ENCODE data around the gene TLE1. TPM values are rescaled to one million over a fixed set of nuclear protein-coding genes. Genes with fewer than 3 reads are reported as not detected.

Gene TLE1
- total RNA-seq, 1 experiment from 2014 or later = 49.0 TPM

- Histone ChIP-seq H2AFZ (ENCODE audit: low read length) (no peak overlapping the region), H3F3A (ENCODE audit: low read length, unreplicated experiment) (no peaks in the 10 kb centered on the region), H3K79me2 (ENCODE audit: low read length) (peaks cover 93% of the 10 kb centered on the region), H3K9me2 (replicated peaks; ENCODE audit: low read length) (no peaks in the 10 kb centered on the region), H3K9me3 (ENCODE audit: low read length) (no peaks in the 10 kb centered on the region), H3K27ac (ENCODE audit: low read length) (no peak overlapping the region), H3K27me3 (ENCODE audit: low read length) (no peaks in the 10 kb centered on the region), H3K4me3 (ENCODE audit: low read length) (no peak overlapping the region), H3K4me1 (ENCODE audit: insufficient read depth, low read length) (peaks cover 4% of the 10 kb centered on the region; the same call in 1 of the 2 replicates), H4K20me1 (ENCODE audit: low read length) (0 out of 2 replicates have a peak, but pooled peaks cover 4% of the 10 kb centered on the region), H3K4me2 (ENCODE audit: low read length) (no peak overlapping the region), H3K9ac (ENCODE audit: low read length) (no peak overlapping the region), H3K36me3 (ENCODE audit: low read depth, low read length) (peaks cover 36% of the 10 kb centered on the region)
- ATAC-seq = no peak
- POLR2A ChIA-PET (ENCODE audit: unreplicated experiment) = no interaction called here
- intact Hi-C loops (cut with micrococcal nuclease) = no loop called here
- no peak for DNase-seq
- TF ChIP-seq CTCF (conservative IDR thresholded peaks at IDR 0.05; ENCODE audit: low read depth, low read length) (no peak), EZH2 (IDR thresholded peaks at IDR 0.05; ENCODE audit: low read length, unreplicated experiment) (no peak), EZH2phosphoT487 (IDR thresholded peaks at IDR 0.05; ENCODE audit: borderline replicate concordance, low read length) (no peak)
- CTCF ChIA-PET = no interaction called here
- BruUV-seq (replicated peaks) = no TSS peak
Observed at GRCh38 chr9:81676395-81676794, 13.0 kb downstream of the TLE1 start.

GRCh38 chr9:81673310-81673709 is 16.0 kb downstream of the TLE1 start:
- Histone ChIP-seq H3K4me1 (ENCODE audit: insufficient read depth, low read length) (peaks cover 4% of the 10 kb centered on the region; the same call in 1 of the 2 replicates), H3F3A (ENCODE audit: low read length, unreplicated experiment) (no peaks in the 10 kb centered on the region), H3K27ac (ENCODE audit: low read length) (no peak overlapping the region), H3K9me3 (ENCODE audit: low read length) (no peaks in the 10 kb centered on the region), H3K27me3 (ENCODE audit: low read length) (no peaks in the 10 kb centered on the region), H3K9me2 (replicated peaks; ENCODE audit: low read length) (no peaks in the 10 kb centered on the region), H4K20me1 (ENCODE audit: low read length) (no peaks in the 10 kb centered on the region), H2AFZ (ENCODE audit: low read length) (no peak overlapping the region), H3K4me2 (ENCODE audit: low read length) (no peak overlapping the region), H3K79me2 (ENCODE audit: low read length) (peaks cover 90% of the 10 kb centered on the region), H3K4me3 (ENCODE audit: low read length) (no peak overlapping the region), H3K36me3 (ENCODE audit: low read depth, low read length) (peaks cover 25% of the 10 kb centered on the region), H3K9ac (ENCODE audit: low read length) (no peak overlapping the region)
- ChIA-PET CTCF (interaction anchor here (0.9 kb wide), 1 partner anchor 14 kb away, joined by 3 read pairs; no protein-coding TSS in a partner anchor), POLR2A (ENCODE audit: unreplicated experiment) (no interaction called here)
- TF ChIP-seq EZH2phosphoT487 (IDR thresholded peaks at IDR 0.05; ENCODE audit: borderline replicate concordance, low read length) (no peak), CTCF (conservative IDR thresholded peaks at IDR 0.05; ENCODE audit: low read depth, low read length) (0 out of 2 replicates have a peak, but pooled peaks have one; percentile 11)
- no peak for DNase-seq
- no TSS peak for BruUV-seq (replicated peaks)
- intact Hi-C loops (cut with micrococcal nuclease) = no loop called here
- ATAC-seq = no peak

- Histone ChIP-seq H3K9me3 (ENCODE audit: low read length) (no peaks in the 10 kb centered on the region), H3K4me3 (ENCODE audit: low read length) (no peak overlapping the region), H3K4me2 (ENCODE audit: low read length) (no peak overlapping the region), H2AFZ (ENCODE audit: low read length) (no peak overlapping the region), H3K9me2 (replicated peaks; ENCODE audit: low read length) (no peaks in the 10 kb centered on the region), H3K4me1 (ENCODE audit: insufficient read depth, low read length) (no peaks in the 10 kb centered on the region), H3F3A (ENCODE audit: low read length, unreplicated experiment) (no peaks in the 10 kb centered on the region), H3K27ac (ENCODE audit: low read length) (no peak overlapping the region), H3K79me2 (ENCODE audit: low read length) (peaks cover 91% of the 10 kb centered on the region), H3K9ac (ENCODE audit: low read length) (no peak overlapping the region), H3K36me3 (ENCODE audit: low read depth, low read length) (peaks cover 25% of the 10 kb centered on the region), H3K27me3 (ENCODE audit: low read length) (no peaks in the 10 kb centered on the region), H4K20me1 (ENCODE audit: low read length) (no peaks in the 10 kb centered on the region)
- ATAC-seq (no peak), DNase-seq (no peak)
- POLR2A ChIA-PET (ENCODE audit: unreplicated experiment) = no interaction called here
- CTCF ChIA-PET = no interaction called here
- intact Hi-C loops (cut with micrococcal nuclease) = no loop called here
- BruUV-seq (replicated peaks) = no TSS peak
- TF ChIP-seq EZH2 (IDR thresholded peaks at IDR 0.05; ENCODE audit: low read length, unreplicated experiment) (no peak), CTCF (conservative IDR thresholded peaks at IDR 0.05; ENCODE audit: low read depth, low read length) (no peak), EZH2phosphoT487 (IDR thresholded peaks at IDR 0.05; ENCODE audit: borderline replicate concordance, low read length) (no peak)
Observed at GRCh38 chr9:81671880-81672280, 17.5 kb downstream of the TLE1 start.

Data from PC-3 (cell line).